RWPE2 (cell line): ENCODE measurements around the gene KLHL26.

Experiments used
- ATAC-seq: fragments of 200-7000 bp; cut with Tn5 transposase; 3 replicates; pipeline ENCODE4 v1.9.1; 2021; ENCODE audit warnings: low read depth
- DNase-seq: peaks from one replicate; pipeline ENCODE4 v3.0.0-alpha.2; 2020; ENCODE audit warnings: low spot score
- H3K27ac ChIP-seq: fragments of 450-650 bp; 2 replicates; pipeline ENCODE4 v1.5.1; 2017; ENCODE audit warnings: mild to moderate bottlenecking; ENCODE audit not compliant: poor library complexity, severe bottlenecking
- H3K27me3 ChIP-seq: fragments of 250-450 bp; sonication (Bioruptor Pico); 2 replicates; pipeline ENCODE4 v1.5.1; 2021; ENCODE audit warnings: mild to moderate bottlenecking, moderate library complexity; ENCODE audit not compliant: insufficient read depth, poor library complexity, severe bottlenecking
- H3K36me3 ChIP-seq: fragments of 250-450 bp; sonication (Bioruptor Pico); 2 replicates; pipeline ENCODE4 v1.5.1; 2020; ENCODE audit warnings: low read depth, mild to moderate bottlenecking, moderate library complexity
- H3K4me1 ChIP-seq: fragments of 250-450 bp; sonication (Bioruptor Pico); 2 replicates; pipeline ENCODE4 v1.5.1; 2021; ENCODE audit warnings: mild to moderate bottlenecking, moderate library complexity; ENCODE audit not compliant: insufficient read depth, poor library complexity, severe bottlenecking
- H3K4me3 ChIP-seq: fragments of 250-450 bp; sonication (Bioruptor Pico); 2 replicates; pipeline ENCODE4 v1.5.1; 2021; ENCODE audit warnings: mild to moderate bottlenecking, moderate library complexity; ENCODE audit not compliant: severe bottlenecking
- H3K9me3 ChIP-seq: fragments of 250-450 bp; sonication (Bioruptor Pico); 2 replicates; pipeline ENCODE4 v1.5.1; 2021; ENCODE audit warnings: mild to moderate bottlenecking, moderate library complexity; ENCODE audit not compliant: severe bottlenecking
- CTCF ChIP-seq: fragments of 450-650 bp; IDR thresholded peaks from one replicate; pipeline ENCODE4 v1.5.1; 2017; ENCODE audit warnings: mild to moderate bottlenecking, moderate library complexity; ENCODE audit not compliant: poor library complexity, severe bottlenecking

Gene KLHL26

GRCh38 chr19:18647807-18648206 is 11.0 kb downstream of the KLHL26 start:
- no peak for TF ChIP-seq CTCF
- Histone ChIP-seq H3K27ac (no peak overlapping the region), H3K36me3 (no peaks in the 10 kb centered on the region), H3K4me3 (no peak overlapping the region), H3K9me3 (no peaks in the 10 kb centered on the region), H3K4me1 (peaks cover 12% of the 10 kb centered on the region), H3K27me3 (no peaks in the 10 kb centered on the region)
- DNase-seq = no peak
- ATAC-seq = no peak

- peaks cover 12% of the 10 kb centered on the region for H3K4me1 ChIP-seq
Observed at GRCh38 chr19:18648973-18649315, 12.1 kb downstream of the KLHL26 start.

GRCh38 chr19:18649371-18650020 is 12.7 kb downstream of the KLHL26 start:
- no peak overlapping the region for H3K4me3 ChIP-seq
- peaks cover 12% of the 10 kb centered on the region for H3K4me1 ChIP-seq
- peak overlapping the region; percentile 3 for H3K27ac ChIP-seq
- TF ChIP-seq CTCF = no peak
- ATAC-seq (peak; percentile 60), DNase-seq (no peak)
- no peaks in the 10 kb centered on the region for H3K36me3 ChIP-seq
- no peaks in the 10 kb centered on the region for H3K9me3 ChIP-seq
- no peaks in the 10 kb centered on the region for H3K27me3 ChIP-seq

More at GRCh38 chr19:18648973-18649315, 12.1 kb downstream of the KLHL26 start:
- no peaks in the 10 kb centered on the region for H3K36me3 ChIP-seq
- no peak overlapping the region for H3K4me3 ChIP-seq
- H3K27me3 ChIP-seq = no peaks in the 10 kb centered on the region
- no peak for TF ChIP-seq CTCF
- peak overlapping the region; percentile 3 for H3K27ac ChIP-seq
- DNase-seq (no peak), ATAC-seq (peak; percentile 33; the same call in 1 of the 3 replicates)
- no peaks in the 10 kb centered on the region for H3K9me3 ChIP-seq

- Histone ChIP-seq H3K36me3 (no peaks in the 10 kb centered on the region), H3K27ac (peak overlapping the region; percentile 3), H3K4me1 (peaks cover 12% of the 10 kb centered on the region), H3K27me3 (no peaks in the 10 kb centered on the region), H3K9me3 (no peaks in the 10 kb centered on the region), H3K4me3 (no peak overlapping the region)
- no peak for TF ChIP-seq CTCF
- DNase-seq (no peak), ATAC-seq (no peak)
Observed at GRCh38 chr19:18650021-18650390, 13.2 kb downstream of the KLHL26 start.

GRCh38 chr19:18650468-18651041 is 13.7 kb downstream of the KLHL26 start:
- no peak overlapping the region for H3K4me3 ChIP-seq
- no peaks in the 10 kb centered on the region for H3K36me3 ChIP-seq
- no peak for ATAC-seq
- no peaks in the 10 kb centered on the region for H3K9me3 ChIP-seq
- no peak for DNase-seq
- H3K4me1 ChIP-seq = peaks cover 12% of the 10 kb centered on the region
- no peak for TF ChIP-seq CTCF
- H3K27me3 ChIP-seq = no peaks in the 10 kb centered on the region
- H3K27ac ChIP-seq = no peak overlapping the region
